CD4-positive, alpha-beta T cell treated with Interleukin-4 for 1 hour (primary cell): ENCODE results near the gene ATL1.
"Not testable (repeated sequence)": the region's sequence is repeated elsewhere in the genome, so short reads cannot be mapped to it uniquely, and the experiment has no call there.

ENCODE experiments used
- DNase-seq, 2 donors: peaks; one replicate each; pipeline ENCODE4 v3.0.0-alpha.2; 2020 to 2022

ATL1 gene

GRCh38 chr14:50664579-50664978 is 104.6 kb downstream of the ATL1 start:
- DNase-seq, result not testable (repeated sequence)

DNA sequence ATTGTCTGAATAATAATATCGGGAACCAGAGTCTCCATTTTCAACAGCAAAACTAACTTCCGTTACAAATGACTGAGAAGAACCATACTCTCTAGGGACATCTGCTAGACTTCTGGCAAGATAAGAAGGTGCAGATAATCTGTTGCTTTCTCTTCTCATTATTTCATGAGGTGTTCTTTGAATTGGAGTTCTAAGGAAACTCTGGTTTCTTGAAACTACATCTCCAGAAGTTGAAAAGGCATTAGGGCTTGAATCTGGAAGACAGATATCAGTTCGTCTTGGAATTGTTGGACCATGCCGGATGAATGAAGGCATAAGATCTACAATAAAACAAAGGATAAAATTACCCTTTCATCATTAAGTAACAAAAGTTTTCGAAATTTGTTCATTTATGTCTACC is 105.4 kb downstream of the ATL1 start:
- DNase-seq, result not testable (repeated sequence)

- peak; percentile 22 to 42 for DNase-seq
These were observed 107.1 kb downstream of the ATL1 start for GRCh38 chr14:50666772-50667683.

GRCh38 chr14:50667684-50667995 is 107.7 kb downstream of the ATL1 start:
- DNase-seq, result peak; percentile 33 to 52

DNA sequence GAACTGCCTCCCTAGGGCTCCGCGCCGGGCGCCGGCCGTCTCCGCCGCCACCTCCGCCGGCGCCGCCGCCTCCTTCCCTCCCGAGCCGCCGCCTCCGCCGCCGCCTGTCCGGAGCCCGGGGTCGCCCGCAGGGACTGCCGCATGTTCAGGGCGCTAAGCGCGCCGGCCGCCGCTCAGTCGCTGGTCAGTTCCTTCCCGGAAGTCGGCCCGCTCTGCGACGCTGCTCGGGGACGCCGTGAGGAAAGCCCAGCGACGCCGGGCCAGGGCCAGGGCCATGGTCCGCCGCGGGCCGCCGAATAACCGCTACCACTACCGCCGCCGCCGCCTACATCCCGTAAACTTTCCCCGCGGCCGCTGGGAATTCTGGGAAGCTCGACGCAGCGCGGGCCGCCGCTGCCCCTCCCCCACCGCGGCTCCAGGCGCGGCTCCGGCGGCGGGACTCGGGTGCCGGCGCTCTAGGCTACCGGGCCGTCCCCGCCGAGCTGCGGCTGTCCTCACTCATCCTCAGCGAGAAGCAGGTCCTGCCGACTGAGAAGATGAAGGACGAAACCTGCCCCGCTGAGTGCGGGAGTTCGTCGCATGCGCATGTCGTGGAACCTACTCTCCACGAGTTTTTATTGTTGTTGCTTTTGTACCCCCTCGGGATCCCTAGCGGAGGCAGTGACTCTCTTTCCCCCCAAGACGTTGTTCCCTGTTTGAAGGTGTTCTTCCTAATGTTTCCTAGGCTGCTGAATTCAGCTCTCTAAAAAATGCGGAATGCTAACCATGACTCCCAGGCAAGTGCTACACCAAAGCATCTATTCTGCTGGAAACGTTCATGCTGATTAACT is 108.3 kb downstream of the ATL1 start, which contains the start of gene SAV1:
TSS of gene SAV1 (minus strand) at position 311 of the 830 bp plus-strand sequence. CDS start 339 bp downstream, outside the sequence.
- peak; percentile 52 to 59 for DNase-seq

DNA sequence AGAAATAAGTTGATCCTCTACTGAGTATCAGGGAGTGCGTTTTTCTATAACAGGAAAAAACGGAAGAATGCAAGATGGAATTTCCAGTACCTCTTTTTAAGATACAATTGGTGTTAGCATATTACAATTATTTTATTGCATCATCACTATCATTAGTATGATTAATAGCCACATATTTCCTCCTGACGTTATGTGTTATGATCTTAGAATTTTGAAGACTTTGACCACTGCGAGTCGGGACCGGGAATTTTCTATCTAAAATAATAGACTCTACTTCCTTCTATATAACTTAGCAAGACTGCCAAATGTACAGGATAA is 108.8 kb downstream of the ATL1 start:
- DNase-seq, result no peak

GRCh38 chr14:50669441-50669986 is 109.6 kb downstream of the ATL1 start:
- no peak for DNase-seq

DNA sequence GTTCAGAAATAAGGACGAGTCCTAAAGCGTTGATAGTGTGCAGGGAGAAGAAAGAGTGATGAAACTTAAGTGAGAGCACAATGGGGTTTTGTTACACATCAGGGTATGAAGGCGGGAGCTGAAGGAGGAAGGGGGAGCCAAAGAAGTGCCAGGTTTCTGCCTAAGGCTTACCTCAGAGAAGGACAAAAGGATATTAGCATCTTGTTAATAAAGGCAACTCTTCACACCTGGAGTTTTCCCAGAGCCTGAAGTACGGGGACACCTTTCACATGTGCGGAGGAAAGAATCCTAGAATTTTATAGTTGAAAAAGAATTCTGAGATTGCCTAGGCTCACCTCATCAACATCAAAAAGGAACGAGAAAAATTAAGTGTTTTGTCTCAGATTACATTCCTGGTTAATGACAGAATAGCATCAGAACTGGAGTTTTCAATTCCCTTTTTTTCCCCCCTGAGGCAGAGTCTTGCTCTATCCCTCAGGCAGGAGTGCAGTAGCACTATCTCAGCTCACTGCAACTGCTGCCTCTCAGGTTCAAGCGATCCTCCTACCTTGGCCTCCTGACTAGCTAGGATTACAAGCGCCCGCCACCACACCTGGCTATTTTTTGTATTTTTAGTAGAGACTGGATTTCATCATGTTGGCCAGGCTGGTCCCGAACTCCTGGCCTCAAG is 110.4 kb downstream of the ATL1 start:
- DNase-seq, result no peak

GRCh38 chr14:50670866-50671256 is 110.9 kb downstream of the ATL1 start:
- DNase-seq, result no peak

DNA sequence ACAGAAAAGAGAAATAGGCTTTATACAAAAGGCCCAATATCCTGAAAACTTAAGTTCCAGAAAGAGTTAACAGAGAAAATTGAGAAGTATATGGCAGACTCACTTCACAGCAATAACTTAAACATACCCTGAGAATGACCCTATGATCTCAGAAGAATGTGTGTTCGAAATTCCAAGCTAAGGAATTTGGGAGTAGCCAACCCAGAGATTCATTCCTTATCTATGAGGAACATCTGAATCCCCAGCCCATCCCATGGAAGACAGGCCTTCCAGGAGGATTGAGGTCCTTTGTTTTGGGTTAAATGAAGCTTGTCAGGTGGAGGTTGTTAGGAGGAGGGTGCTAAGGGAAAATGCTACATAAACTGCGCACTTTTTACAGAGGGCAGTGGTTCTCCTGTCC is 115.7 kb downstream of the ATL1 start:
- no peak for DNase-seq

DNA sequence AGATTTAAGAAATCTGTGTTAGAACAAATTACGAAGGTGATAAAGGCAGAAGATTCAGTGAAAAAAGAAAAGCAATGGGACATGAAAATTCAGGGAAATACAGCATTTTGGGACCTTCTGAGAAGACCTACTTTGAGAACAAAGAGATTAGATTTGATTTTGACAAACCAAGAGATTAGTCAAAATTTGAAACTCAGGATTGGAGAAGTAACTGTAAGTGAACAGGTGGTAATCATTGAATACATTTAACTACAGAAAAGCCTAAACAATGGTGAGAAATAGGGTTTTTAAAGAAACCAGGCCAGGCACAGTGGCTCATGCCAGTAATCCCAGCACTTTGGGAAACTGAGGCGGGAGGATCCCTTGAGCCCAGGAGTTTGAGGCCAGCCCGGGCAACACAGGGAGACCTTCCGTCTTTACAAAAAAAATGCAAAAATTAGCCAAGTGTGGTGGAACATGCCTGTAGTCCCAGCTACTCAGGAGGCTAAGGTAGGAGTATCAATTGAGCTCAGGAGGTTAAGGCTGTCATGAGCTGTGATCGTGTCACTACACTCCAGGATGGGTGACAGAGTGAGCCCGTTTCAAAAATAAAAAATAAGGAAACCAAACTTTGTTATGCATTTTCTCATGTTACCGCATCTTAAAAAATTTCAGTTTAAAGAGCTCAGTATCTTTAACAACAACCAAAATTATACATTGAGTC is 117.0 kb downstream of the ATL1 start:
- no peak for DNase-seq

DNA sequence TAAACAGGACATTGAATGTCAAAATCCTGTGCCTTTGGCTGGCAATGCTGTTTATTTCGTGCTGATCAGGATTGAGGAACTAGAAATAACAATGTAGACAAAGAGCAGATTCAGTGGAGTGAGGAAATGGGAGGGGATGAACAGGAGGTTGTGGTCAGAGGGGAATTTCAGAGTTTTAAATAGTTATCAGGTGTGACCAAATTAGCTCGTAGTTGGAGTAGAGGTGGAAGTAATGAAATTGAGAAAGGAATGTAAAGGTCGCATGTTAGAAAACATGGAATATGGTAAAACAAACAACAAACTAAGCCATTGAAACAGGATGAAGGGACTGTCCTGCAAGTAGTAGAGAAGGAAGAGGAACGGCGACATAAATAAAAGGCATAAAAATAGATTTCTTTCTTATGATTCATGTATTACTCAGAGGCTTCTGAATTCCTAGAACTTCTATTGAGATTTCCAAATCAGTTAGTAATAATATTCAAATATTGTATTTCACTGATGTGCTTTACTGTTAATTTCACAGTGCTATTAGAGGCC is 117.7 kb downstream of the ATL1 start:
- DNase-seq, result no peak

GRCh38 chr14:50678163-50678562 is 118.2 kb downstream of the ATL1 start:
- no peak for DNase-seq

GRCh38 chr14:50679674-50680073 is 119.7 kb downstream of the ATL1 start:
- no peak for DNase-seq
